Endothelial cell of umbilical vein (primary cell): ENCODE measurements around the gene FHIP1B.

Experiments
- CTCF ChIP-seq, 2 donors: IDR thresholded peaks; 1 replicate in 1 of 2; 2 replicates in 1 of 2; pipeline ENCODE4 v1.5.1; 2011; ENCODE audit warnings: low read length in 2 of 2, mild to moderate bottlenecking in 2 of 2, moderate library complexity in 2 of 2, control low read depth in 1 of 2, inconsistent platforms in 1 of 2, low read depth in 1 of 2; ENCODE audit not compliant: insufficient read depth in 1 of 2; ENCODE audit errors: extremely low read depth in 1 of 2
- EZH2 ChIP-seq: IDR thresholded peaks from 2 replicates; pipeline ENCODE4 v1.6.1; 2012; ENCODE audit warnings: borderline replicate concordance, low read depth, mild to moderate bottlenecking, moderate library complexity, low read length, inconsistent platforms; ENCODE audit not compliant: severe bottlenecking
- JUN ChIP-seq: IDR thresholded peaks from 2 replicates; pipeline ENCODE4 v1.6.1; 2011; ENCODE audit warnings: borderline replicate concordance, low read depth; ENCODE audit not compliant: insufficient read length, insufficient read depth
- MAX ChIP-seq: IDR thresholded peaks from 2 replicates; pipeline ENCODE4 v1.6.1; 2011; ENCODE audit not compliant: insufficient read depth, insufficient read length
- MYC ChIP-seq: IDR thresholded peaks from one replicate; pipeline ENCODE4 v1.6.1; 2011; ENCODE audit warnings: mild to moderate bottlenecking, low read depth, low read length
- POLR2A ChIP-seq: IDR thresholded peaks from 2 replicates; pipeline ENCODE4 v1.6.1; 2012; ENCODE audit warnings: low read depth, mild to moderate bottlenecking, control low read depth, low read length
- POLR2AphosphoS5 ChIP-seq: IDR thresholded peaks from 2 replicates; pipeline ENCODE4 v1.6.1; 2012; ENCODE audit warnings: low read depth, mild to moderate bottlenecking, control low read depth, low read length, moderate library complexity; ENCODE audit not compliant: insufficient read depth

DNA sequence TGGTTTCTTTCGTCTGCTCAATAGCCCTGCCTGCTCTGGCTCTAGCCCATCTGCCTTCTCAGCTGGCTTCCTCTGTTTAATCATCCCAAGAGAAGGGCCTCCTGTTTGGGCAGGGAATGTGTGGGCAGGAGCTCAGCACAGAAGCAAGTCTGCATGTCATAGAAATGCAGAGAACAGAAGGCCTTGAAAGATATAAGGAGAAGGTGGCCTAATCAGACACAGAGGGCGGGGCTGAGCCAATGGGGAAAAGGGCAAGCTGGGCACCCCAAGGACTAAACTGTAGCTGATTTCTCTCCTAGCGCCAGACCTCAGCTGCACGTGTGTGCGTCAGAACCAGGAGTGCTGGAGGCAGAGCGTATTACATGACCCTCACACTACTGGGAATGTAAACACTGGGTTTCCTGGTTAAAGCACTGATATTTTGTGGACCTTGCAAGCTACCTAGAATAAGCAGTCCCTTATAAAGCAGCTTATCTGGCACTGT lies 17.6 kb upstream of the FHIP1B start:
- no peak for TF ChIP-seq POLR2AphosphoS5
- no peak for TF ChIP-seq CTCF (IDR thresholded peaks at IDR 0.05; ENCODE audit: extremely low read depth in 1 of 2, insufficient read depth in 1 of 2, low read depth in 1 of 2, low read length in 2 of 2)
- no peak for TF ChIP-seq EZH2
- no peak for TF ChIP-seq MAX
- TF ChIP-seq POLR2A, result no peak
- TF ChIP-seq JUN, result no peak
- no peak for TF ChIP-seq MYC
